K562 (cell line): ENCODE measurements around the gene POLDIP3. TPM values are rescaled to one million over a fixed set of nuclear protein-coding genes. Genes with fewer than 3 reads are reported as not detected.

Source experiments
- CREB1 ChIP-seq, 2 experiments: sonication (generic) in 1 of 2; formaldehyde crosslinking in 1 of 2; IDR thresholded peaks; 2 replicates each; pipeline versions ENCODE4 v1.6.1 to v1.8.0; 2012 to 2022; ENCODE audit warnings: inconsistent platforms in 1 of 2, mild to moderate bottlenecking in 1 of 2, missing genetic modification reagents in 1 of 2, moderate library complexity in 1 of 2
- EP300 ChIP-seq: IDR thresholded peaks from 2 replicates; pipeline ENCODE4 v1.6.1; 2012; ENCODE audit warnings: low read length, improper control_type of control experiment
- ETV5 ChIP-seq: sonication (generic); formaldehyde crosslinking; IDR thresholded peaks from 2 replicates; pipeline ENCODE4 v1.4.0; 2020; ENCODE audit warnings: low read depth, mild to moderate bottlenecking, missing genetic modification reagents
- GABPB2 ChIP-seq: fragments of 250-450 bp; sonication (Bioruptor Pico); conservative IDR thresholded peaks from 2 replicates; pipeline ENCODE4 v1.5.1; 2021; ENCODE audit warnings: mild to moderate bottlenecking
- HEY1 ChIP-seq: fragments of 250-450 bp; sonication (Bioruptor Pico); IDR thresholded peaks from 2 replicates; pipeline ENCODE4 v1.5.0; 2020; ENCODE audit warnings: mild to moderate bottlenecking, moderate library complexity, borderline replicate concordance
- HMGN3 ChIP-seq: IDR thresholded peaks from 2 replicates; pipeline ENCODE4 v1.6.1; 2011; ENCODE audit warnings: borderline replicate concordance, low read depth, mild to moderate bottlenecking, mixed read lengths, low read length; ENCODE audit not compliant: insufficient read length; ENCODE audit errors: extremely low read depth
- HNRNPL ChIP-seq: fragments of 200-400 bp; formaldehyde crosslinking; IDR thresholded peaks from 2 replicates; pipeline ENCODE4 v1.6.1; 2017; ENCODE audit warnings: low read depth, mild to moderate bottlenecking, low read length
- KAT7 ChIP-seq: sonication (generic); formaldehyde crosslinking; IDR thresholded peaks from 2 replicates; pipeline ENCODE4 v1.8.0; 2022; ENCODE audit warnings: missing genetic modification reagents, mild to moderate bottlenecking, borderline replicate concordance
- MAFF ChIP-seq: IDR thresholded peaks from 2 replicates; pipeline ENCODE4 v1.6.1; 2012; ENCODE audit warnings: low read length, improper control_type of control experiment
- MCM5 ChIP-seq: fragments of 450-650 bp; IDR thresholded peaks from 2 replicates; pipeline ENCODE4 v1.6.1; 2016; ENCODE audit warnings: low read depth
- NR2C1 ChIP-seq, 2 experiments: fragments of 450-650 bp; IDR thresholded peaks; 2 replicates each; pipeline ENCODE4 v1.6.1; 2017; ENCODE audit warnings: mild to moderate bottlenecking in 2 of 2, antibody characterized with exemption in 1 of 2, inconsistent platforms in 1 of 2, missing compliant biosample characterization in 1 of 2, missing genetic modification characterization in 1 of 2
- PML ChIP-seq: IDR thresholded peaks from 2 replicates; pipeline ENCODE4 v1.6.1; 2012; ENCODE audit warnings: low read length, inconsistent platforms
- PURB ChIP-seq: sonication (generic); formaldehyde crosslinking; IDR thresholded peaks from 2 replicates; pipeline ENCODE4 v1.9.0; 2021; ENCODE audit warnings: low read depth, mild to moderate bottlenecking, missing genetic modification reagents
- RHOXF2B ChIP-seq: fragments of 250-450 bp; sonication (Bioruptor Pico); conservative IDR thresholded peaks from 2 replicates; pipeline ENCODE4 v1.5.1; 2021
- SRF ChIP-seq, 2 experiments: fragments of 250-450, 450-650 bp in 1 of 2; sonication (Bioruptor Pico) in 1 of 2; sonication (generic) in 1 of 2; formaldehyde crosslinking; IDR thresholded peaks; 2 replicates each; pipeline versions ENCODE4 v1.5.0 to v1.5.1; 2020 to 2022; ENCODE audit warnings: mild to moderate bottlenecking in 1 of 2, missing genetic modification reagents in 1 of 2
- ZC3H4 ChIP-seq: sonication (generic); formaldehyde crosslinking; IDR thresholded peaks from 2 replicates; pipeline ENCODE4 v1.9.0; 2021; ENCODE audit warnings: missing genetic modification reagents, borderline replicate concordance
- ZEB2 ChIP-seq: fragments of 450-650 bp; IDR thresholded peaks from 2 replicates; pipeline ENCODE4 v1.6.1; 2016
- ZNF197 ChIP-seq: fragments of 200-800 bp; sonication (Bioruptor generic); IDR thresholded peaks from 2 replicates; pipeline ENCODE4 v1.6.1; 2016; ENCODE audit warnings: low read depth, missing genetic modification characterization, missing compliant biosample characterization
- ZNF444 ChIP-seq: fragments of 250-450 bp; sonication (Bioruptor Pico); IDR thresholded peaks from 2 replicates; pipeline ENCODE4 v1.4.0; 2020; ENCODE audit warnings: mild to moderate bottlenecking, moderate library complexity
- ZNF77 ChIP-seq: fragments of 250-450 bp; sonication (Bioruptor Pico); IDR thresholded peaks from 2 replicates; pipeline ENCODE4 v1.5.0; 2020
- ZNF830 ChIP-seq: fragments of 250-450 bp; sonication (Bioruptor Pico); IDR thresholded peaks from 2 replicates; pipeline ENCODE4 v1.5.0; 2021; ENCODE audit warnings: mild to moderate bottlenecking
- polyA plus RNA-seq, 8 experiments: library from polyadenylated mRNA; depleted of rRNA in 4 of 8; stranded (reverse) in 5 of 8; unstranded in 3 of 8; fragments of >200 nt; fragmentation: Nextera tagmentation in 2 of 8; fragmentation: Illumina TruSeq in 1 of 8; extraction: Ambion mirVana in 2 of 8; extraction: Trizol in 1 of 8; gene quantifications; 2 replicates each; pipeline versions ENCODE4 v1.2.1 to v1.2.3, GENCODE V29; 2011 to 2014; ENCODE audit warnings: inconsistent platforms in 1 of 8, missing spikeins in 1 of 8
- total RNA-seq, 7 experiments: library from RNA; depleted of rRNA in 6 of 7; stranded (reverse); fragments of >200 nt in 6 of 7; fragmentation: Illumina TruSeq in 2 of 7; extraction: Trizol in 2 of 7; gene quantifications; 2 replicates each; pipeline versions ENCODE4 v1.2.1 to v1.2.3, GENCODE V29; 2011 to 2021; ENCODE audit warnings: low replicate concordance in 1 of 7
- TF ChIP-seq, protein P1 (sequence below): fragments of 250-450 bp; sonication (Bioruptor Pico); IDR thresholded peaks from 2 replicates; pipeline ENCODE4 v1.4.0; 2020
- TF ChIP-seq, protein P2 (sequence below): sonication (generic); formaldehyde crosslinking; IDR thresholded peaks from 2 replicates; pipeline ENCODE4 v1.8.0; 2022; ENCODE audit warnings: mild to moderate bottlenecking, missing genetic modification reagents

Gene POLDIP3
- total and polyA plus RNA-seq, 9 of the 15 experiments (the other 6 are each of a cell fraction or from before 2014, with no cell fraction given), result 14.3 to 53.0 (median 26.3) TPM

DNA sequence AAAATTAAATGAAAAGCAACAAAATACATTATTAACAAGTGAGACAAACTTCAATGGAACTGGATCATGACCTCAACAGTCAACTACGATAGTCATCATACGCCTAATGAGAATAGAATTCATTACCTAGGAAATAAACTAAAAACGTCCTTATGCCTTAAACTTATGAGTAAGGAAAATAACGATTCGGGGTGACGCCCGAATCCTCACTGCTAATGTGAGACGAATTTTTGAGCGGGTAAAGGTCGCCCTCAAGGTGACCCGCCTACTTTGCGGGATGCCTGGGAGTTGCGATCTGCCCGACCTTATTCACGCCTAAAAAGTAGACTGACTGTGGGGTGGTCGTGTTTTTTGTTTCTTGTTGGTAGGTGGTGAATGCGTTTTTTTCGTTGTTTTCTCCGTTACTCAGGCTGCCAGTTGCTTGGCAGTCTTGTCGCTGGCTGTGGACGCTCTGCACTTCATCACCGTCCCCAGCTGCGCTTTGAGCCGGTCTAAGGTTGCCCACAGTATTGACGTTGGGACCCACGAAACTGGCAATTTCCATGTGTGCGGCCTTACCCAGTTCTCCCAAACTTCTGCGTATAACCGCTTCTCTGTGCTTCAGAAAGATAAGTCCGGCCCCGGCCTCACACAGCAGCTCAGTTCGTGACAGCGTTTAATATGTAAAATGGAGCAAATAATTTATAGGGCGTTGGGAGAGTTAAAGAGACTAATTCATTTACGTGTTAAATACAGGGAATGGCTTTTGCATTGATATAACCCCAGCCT lies 593 bp upstream of the POLDIP3 start (continued):
- TF ChIP-seq, protein P1, sequence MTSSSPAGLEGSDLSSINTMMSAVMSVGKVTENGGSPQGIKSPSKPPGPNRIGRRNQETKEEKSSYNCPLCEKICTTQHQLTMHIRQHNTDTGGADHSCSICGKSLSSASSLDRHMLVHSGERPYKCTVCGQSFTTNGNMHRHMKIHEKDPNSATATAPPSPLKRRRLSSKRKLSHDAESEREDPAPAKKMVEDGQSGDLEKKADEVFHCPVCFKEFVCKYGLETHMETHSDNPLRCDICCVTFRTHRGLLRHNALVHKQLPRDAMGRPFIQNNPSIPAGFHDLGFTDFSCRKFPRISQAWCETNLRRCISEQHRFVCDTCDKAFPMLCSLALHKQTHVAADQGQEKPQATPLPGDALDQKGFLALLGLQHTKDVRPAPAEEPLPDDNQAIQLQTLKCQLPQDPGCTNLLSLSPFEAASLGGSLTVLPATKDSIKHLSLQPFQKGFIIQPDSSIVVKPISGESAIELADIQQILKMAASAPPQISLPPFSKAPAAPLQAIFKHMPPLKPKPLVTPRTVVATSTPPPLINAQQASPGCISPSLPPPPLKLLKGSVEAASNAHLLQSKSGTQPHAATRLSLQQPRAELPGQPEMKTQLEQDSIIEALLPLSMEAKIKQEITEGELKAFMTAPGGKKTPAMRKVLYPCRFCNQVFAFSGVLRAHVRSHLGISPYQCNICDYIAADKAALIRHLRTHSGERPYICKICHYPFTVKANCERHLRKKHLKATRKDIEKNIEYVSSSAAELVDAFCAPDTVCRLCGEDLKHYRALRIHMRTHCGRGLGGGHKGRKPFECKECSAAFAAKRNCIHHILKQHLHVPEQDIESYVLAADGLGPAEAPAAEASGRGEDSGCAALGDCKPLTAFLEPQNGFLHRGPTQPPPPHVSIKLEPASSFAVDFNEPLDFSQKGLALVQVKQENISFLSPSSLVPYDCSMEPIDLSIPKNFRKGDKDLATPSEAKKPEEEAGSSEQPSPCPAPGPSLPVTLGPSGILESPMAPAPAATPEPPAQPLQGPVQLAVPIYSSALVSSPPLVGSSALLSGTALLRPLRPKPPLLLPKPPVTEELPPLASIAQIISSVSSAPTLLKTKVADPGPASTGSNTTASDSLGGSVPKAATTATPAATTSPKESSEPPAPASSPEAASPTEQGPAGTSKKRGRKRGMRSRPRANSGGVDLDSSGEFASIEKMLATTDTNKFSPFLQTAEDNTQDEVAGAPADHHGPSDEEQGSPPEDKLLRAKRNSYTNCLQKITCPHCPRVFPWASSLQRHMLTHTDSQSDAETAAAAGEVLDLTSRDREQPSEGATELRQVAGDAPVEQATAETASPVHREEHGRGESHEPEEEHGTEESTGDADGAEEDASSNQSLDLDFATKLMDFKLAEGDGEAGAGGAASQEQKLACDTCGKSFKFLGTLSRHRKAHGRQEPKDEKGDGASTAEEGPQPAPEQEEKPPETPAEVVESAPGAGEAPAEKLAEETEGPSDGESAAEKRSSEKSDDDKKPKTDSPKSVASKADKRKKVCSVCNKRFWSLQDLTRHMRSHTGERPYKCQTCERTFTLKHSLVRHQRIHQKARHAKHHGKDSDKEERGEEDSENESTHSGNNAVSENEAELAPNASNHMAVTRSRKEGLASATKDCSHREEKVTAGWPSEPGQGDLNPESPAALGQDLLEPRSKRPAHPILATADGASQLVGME, result no peak
- TF ChIP-seq HEY1 (CRISPR knock-in tag), result no peak; the same call in none of the 2 replicates
- no peak for TF ChIP-seq NR2C1 (IDR thresholded peaks at IDR 0.05)
- TF ChIP-seq NR2C1 (tag; IDR thresholded peaks at IDR 0.05), result no peak
- no peak for TF ChIP-seq PURB (CRISPR knock-in tag)
- TF ChIP-seq, protein P2, sequence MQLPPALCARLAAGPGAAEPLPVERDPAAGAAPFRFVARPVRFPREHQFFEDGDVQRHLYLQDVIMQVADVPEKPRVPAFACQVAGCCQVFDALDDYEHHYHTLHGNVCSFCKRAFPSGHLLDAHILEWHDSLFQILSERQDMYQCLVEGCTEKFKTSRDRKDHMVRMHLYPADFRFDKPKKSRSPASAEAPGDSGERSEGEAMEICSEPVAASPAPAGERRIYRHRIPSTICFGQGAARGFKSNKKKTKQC (CRISPR knock-in tag), result peak; percentile 93
- TF ChIP-seq KAT7 (CRISPR knock-in tag), result no peak; the same call in 1 of the 2 replicates
- peak; percentile 22; the same call in 1 of the 2 replicates for TF ChIP-seq ZNF197
- TF ChIP-seq MAFF, result 0 out of 2 replicates have a peak, but pooled peaks have one; percentile 31
- peak; percentile 93 for TF ChIP-seq GABPB2 (CRISPR knock-in tag)
- TF ChIP-seq MCM5, result no peak
- no peak; the same call in 1 of the 2 replicates for TF ChIP-seq ETV5 (CRISPR knock-in tag)
- TF ChIP-seq PML, result peak; percentile 100
- peak; percentile 99 for TF ChIP-seq ZC3H4 (CRISPR knock-in tag)
- TF ChIP-seq HNRNPL, result peak; percentile 99
- TF ChIP-seq ZNF444 (CRISPR knock-in tag), result peak; percentile 78
- TF ChIP-seq ZNF77, result peak; percentile 94
- peak; percentile 95 for TF ChIP-seq ZNF830 (CRISPR knock-in tag)
- no peak; the same call in 1 of the 2 replicates for TF ChIP-seq ZEB2
- TF ChIP-seq EP300, result peak; percentile 71; the same call in 1 of the 2 replicates
- TF ChIP-seq SRF (CRISPR knock-in tag; IDR thresholded peaks at IDR 0.05), result peak; percentile 47 to 89; a peak in 3 of 4 replicates
- peak; percentile 58 for TF ChIP-seq CREB1 (IDR thresholded peaks at IDR 0.05)
- peak; percentile 40; the same call in 1 of the 2 replicates for TF ChIP-seq CREB1 (CRISPR knock-in tag; IDR thresholded peaks at IDR 0.05)
- peak; percentile 93 for TF ChIP-seq RHOXF2B (CRISPR knock-in tag)
- TF ChIP-seq HMGN3, result no peak
